HG03442 (cell line): ENCODE results near the gene RASA1.
"Not testable (repeated sequence)": the region's sequence is repeated elsewhere in the genome, so short reads cannot be mapped to it uniquely, and the experiment has no call there.

Experiments used
- ATAC-seq: cut with Tn5 transposase; IDR thresholded peaks from one replicate; pipeline ENCODE4 v1.9.1; 2021; ENCODE audit warnings: mild to moderate bottlenecking, moderate library complexity; ENCODE audit not compliant: unreplicated experiment

Gene RASA1

DNA sequence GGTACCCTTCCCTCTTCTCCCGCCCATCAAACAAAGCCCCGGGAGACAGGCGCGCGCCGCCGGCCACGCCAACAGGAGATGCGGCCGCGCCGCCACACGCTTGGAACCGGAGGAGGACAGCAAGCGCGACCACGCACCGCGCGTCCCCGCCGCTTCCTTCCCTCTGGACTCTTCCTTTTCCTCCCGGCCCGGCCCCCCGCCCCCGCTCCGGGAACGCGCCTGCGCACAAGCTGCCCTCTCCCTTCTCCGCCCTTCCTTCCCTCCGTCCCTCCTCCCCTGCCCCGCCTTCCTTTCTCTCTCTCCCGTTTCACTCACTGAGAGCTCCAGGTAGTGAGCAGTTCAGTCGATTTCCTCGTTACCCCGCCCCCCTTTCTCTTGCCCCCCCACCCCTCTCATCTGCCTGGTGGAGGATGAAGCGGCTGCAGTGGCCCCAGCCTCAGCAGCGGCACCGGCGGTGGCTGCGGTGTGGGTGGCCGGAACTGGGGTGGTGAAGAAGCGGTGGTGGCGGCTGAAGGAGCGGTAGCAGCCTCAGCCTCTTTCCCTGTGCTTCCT, at the start of gene RASA1:
Gene RASA1, plus strand, starts transcription at position 310 of the 552 bp plus-strand sequence. CDS start 569 bp downstream, outside the sequence.
- peak; percentile 49 for ATAC-seq

DNA sequence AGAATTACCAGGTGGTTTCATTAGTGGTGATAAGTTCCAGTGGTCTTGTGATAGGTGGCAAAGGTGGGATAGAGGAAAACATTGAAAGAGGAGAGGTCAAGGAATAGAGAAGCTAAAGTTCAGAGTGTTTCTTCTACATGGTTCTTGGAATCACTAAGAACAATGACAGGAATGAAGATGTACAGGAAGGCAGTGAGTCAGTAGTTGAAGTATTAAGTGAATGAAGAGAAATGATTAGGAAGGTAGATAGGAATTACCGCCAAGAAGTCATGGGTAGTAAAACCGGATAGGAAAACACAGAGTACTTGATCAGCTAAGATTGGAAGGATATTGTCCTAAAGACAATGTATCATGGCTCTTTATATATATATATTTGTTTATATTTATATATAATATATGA, 37.9 kb upstream of the RASA1 start:
- no peak for ATAC-seq

DNA sequence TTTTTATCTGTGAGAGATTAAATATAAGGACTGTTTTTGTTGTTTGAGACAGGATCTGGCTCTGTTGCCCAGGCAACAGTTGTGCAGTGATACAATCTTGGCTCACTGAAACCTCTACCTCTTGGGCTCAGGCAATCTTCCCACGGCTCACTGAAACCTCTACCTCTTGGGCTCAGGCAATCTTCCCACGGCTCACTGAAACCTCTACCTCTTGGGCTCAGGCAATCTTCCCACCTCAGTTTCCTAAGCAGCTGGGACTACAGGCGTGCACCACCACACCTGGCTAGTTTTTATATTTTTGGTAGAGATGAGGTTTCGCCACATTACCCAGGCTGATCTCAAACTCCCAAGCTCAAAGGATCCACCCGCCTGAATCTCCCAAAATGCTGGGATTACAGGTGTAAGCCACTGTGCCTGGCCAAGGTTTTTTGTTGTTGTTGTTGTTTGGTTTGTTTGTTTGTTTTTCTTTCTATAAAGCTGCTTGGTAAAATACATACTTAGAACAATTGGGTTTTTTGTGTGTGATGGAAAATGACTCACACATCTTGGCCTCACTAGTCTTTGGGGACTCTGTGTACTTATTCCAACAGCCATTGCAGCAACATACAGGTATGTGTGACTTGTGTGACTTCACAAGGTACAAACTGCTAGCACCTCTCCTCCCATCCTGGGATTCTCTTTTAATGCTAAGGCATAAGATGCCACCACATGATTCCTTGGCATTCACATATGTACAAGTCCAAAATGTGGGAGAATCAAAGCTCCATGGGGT, 36.5 kb upstream of the RASA1 start:
- ATAC-seq: peak; percentile 91

DNA sequence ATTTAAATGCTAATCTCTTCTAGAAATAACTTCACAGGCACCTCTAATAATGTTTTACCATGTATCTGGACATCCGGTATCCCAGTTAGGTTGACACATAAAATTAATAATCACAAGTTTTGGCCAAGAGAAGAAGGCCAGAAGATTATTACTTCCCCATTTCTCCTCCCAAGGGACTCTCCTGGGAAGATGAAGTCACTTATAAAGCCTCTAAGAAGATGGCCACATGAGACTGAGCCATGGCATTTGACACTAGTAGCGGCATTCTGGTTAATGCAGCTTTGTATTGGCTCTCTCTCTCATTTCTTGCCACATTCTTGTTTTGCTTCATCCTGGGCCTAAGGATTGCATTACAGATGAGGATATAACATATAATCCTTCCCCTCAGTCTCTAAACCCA, 34.5 kb upstream of the RASA1 start:
- no peak for ATAC-seq

DNA sequence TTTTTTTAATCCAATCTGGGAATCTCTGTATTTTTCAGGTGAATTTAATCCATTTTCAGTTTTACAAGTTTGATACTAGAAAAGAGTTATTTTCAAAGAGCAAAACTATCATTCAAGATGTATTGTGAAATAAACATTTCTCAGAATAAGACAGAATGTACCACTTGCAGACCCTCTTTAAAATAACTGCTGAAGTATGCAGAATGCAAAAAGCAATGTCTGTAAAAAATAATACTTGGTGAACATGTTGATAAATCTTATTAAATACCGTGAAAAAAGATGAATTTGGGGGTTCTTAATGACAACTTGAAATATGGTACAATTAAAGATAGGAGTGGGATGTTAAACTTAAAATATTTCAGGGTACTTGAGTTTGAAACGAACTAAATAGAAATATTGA, 26.1 kb upstream of the RASA1 start:
- no peak for ATAC-seq

DNA sequence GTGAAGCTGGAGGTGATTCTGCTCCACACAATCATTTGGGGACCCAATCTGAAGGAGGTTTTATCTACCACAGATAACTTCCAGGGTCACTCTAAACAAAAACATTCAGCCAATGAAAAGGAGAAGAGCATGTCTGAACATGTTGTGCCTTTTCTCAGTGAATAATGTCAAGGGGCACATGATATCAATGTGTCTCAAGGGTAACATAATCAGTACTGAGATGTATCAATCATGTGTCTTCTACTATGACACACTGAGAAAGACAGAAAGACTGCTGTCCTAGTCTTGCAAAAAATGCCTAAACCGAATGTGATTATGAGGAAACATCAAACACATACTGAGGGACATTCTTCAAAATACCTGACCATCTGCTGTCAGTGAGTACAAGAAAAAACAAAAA, 25.4 kb upstream of the RASA1 start:
- no peak for ATAC-seq

DNA sequence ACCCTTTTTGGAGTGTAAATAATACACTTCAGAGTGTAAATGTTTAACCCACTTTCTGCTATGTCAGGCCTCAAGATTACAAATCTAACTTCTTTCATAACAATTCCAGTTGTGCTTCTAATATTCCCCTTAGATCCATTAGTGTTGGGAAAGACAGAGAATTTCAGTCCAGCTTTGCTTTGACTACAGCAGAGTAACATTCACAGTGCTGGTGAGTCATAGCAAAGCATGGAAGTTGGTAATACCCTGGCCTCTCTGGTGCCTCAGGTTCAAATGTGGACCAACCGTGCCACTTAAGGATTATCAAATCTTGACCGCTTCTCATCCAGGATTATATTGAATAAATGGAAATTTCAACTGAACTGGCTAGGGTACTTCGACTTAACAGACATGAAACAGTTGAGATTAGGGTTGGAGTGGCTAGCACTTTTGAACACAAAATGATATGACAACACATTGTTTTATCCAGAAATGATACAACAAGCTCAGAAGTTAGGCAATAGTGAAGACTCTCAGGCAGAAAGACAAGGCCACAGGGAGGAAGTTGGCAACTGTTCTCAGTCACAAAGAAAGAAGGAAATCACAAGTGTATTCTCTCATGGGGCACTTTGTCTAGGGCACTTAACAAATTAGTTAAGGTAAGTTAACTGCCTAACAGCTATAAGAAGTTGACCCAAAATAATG, 24.4 kb upstream of the RASA1 start:
- ATAC-seq: peak; percentile 29

DNA sequence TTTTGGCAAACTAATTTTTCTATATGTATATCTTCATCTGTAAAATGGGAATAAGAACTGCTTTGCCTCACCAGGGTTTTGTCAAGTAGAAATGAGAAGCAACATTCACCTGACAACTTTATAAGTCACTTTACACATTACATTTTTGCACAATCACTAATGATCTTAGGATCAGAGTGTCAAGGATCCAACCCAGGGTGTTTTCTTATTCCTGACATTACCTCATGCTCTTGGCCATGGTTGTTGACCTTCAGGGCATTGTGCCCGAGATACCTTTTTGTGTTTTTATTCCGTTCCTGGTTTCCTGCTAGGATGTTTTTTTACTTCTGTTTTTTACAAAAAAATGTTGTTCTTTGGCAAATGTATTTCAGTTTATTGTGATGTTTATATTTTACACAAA, 22.2 kb upstream of the RASA1 start:
- no peak for ATAC-seq

DNA sequence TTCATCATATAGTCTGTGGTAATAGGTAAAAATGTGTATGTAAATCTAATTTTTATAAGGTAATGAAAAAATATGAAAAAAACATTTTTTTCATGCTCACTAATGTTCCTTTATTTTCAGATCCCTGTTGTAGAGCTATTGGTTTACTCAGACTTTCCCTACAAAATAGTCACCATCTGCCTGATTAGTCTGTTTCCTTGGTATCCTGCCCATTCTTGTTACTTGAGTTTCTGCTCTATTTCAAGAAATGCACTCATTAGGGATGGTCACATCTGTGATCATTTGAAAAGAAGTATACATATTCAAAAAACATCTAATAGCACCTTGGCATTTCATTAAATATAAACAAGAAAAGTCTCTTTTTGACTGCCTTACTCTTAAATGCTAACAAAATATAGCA, 21.6 kb upstream of the RASA1 start:
- no peak for ATAC-seq

DNA sequence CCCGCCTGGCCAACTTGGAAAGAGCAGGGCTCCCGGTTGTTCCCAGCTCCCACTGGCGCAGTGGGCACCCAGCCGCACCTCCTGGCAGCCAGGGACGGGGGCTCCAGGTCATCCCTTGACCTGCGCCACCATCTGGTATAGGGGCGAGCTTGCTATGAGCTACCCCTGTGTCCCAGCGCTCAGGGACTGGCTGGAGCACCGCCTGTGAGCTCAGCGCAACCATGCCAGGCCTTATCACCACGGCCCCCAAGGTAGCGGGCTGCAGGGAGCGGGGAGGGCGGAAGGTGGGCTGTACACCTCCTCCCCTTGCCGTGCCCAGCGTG, 15.4 kb upstream of the RASA1 start:
- no peak for ATAC-seq

DNA sequence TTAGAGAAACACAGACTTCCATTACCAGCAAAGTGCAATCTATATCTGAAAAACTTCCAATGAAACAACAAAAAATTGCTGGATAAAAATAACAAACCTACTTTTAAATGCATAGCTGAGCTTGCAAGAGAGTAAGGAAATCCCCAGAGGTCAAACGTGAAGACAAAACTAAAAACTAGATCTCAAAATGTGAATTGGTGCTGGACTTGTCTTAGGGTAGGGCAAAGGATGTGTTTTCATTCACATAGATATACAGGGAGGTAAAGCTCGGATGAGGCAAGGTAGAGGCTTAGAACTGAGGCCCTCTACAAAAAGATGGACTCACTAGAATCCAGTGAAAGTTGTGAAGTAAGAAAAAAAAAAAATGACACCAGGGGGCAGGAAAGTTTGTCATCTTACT, 13.6 kb upstream of the RASA1 start:
- ATAC-seq: no peak

DNA sequence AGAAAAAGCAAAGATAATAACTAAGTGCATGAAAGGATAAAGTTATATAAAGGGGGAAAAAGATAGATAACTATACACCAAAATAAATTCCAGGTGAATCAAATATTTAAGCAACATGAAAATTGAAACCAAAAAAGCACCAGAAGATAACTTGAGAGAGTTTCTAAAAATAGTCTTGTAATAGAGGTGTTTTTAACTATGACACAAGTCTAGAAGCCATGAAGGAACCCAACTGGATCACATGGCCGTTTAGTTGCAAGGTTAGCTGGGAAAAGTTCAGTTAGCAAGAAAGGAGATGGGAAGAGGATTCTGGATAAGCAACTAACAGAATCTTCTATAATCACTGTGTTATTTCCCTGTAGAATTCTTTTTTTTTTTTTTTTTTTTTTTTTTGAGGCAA, 9.2 kb upstream of the RASA1 start:
- no peak for ATAC-seq

DNA sequence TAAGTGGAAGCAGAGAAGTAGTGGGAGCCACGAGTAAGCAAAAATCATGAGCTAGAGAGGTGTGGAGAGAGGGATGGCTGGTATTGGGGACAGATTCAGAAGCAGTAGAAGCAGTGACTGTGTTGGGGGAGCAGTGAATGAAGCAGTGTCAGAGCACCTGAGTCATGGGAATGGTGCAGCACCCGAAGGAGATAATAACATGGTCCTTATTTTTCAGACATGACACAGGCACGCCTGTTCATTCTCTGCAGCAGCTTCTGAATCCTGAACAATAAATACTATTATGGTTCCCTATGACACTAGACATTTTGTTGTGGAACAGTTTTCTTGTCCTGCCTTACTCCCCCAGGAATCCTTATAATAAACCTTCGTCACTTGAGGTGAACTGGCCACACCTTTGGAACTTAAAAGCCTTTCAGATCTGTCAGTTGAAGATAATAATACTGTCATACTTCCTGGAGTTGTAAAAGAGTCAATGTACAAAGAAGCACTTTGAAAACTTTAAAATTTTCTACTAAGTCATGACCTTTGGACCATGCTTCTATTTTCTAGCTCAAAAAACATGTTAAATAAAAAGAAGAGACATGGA, 7.0 kb upstream of the RASA1 start:
- no peak for ATAC-seq

DNA sequence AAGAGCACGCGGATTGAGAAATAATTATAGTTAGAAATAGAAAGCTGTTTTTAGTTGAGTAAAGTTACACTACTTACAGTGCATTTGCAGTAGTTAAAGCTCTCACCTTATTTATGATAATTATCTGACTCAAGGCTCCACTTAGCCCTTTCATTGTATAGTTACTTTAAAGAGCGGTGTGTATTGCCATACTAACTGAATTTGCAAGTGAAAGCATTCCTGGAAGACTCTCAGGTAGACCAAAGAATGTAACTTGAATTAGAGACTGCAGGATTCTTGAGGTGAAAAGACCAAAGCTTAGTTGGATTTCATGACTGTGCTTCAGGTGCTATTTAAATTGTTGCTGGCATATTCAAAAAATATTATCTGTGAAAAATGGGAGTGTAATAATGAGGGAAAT, 4.2 kb upstream of the RASA1 start:
- no peak for ATAC-seq

DNA sequence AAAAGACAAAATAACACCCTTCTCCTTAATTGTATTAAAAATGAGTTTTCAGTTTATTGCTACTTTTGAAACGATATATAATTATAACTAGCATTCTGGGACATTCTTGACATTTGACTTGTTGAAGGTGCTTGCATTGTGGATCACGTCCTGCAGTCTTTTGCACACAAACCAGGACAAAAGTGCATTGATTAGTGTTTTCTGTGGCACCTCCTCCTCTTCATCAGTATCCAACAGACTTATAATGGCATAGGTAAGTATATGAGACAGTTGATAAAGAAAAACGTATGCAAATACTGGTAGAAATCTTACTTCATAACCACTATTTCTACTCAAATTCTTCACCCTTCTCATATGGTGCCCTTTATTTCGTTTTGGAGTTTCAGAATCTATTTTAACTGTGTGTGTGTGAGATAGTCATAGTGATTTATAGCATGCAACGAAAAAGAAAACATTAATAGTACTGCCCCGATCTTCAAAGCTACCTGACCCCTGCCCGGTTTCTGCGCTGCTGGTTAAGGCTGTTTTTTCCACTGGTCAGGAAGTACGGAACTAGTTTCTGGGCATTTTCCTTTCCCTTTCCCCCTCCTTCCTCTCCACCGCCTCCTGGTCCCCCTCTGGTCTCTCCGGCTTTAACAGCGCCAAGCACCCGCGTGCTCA, 639 bp upstream of the RASA1 start:
- peak; percentile 19 for ATAC-seq

DNA sequence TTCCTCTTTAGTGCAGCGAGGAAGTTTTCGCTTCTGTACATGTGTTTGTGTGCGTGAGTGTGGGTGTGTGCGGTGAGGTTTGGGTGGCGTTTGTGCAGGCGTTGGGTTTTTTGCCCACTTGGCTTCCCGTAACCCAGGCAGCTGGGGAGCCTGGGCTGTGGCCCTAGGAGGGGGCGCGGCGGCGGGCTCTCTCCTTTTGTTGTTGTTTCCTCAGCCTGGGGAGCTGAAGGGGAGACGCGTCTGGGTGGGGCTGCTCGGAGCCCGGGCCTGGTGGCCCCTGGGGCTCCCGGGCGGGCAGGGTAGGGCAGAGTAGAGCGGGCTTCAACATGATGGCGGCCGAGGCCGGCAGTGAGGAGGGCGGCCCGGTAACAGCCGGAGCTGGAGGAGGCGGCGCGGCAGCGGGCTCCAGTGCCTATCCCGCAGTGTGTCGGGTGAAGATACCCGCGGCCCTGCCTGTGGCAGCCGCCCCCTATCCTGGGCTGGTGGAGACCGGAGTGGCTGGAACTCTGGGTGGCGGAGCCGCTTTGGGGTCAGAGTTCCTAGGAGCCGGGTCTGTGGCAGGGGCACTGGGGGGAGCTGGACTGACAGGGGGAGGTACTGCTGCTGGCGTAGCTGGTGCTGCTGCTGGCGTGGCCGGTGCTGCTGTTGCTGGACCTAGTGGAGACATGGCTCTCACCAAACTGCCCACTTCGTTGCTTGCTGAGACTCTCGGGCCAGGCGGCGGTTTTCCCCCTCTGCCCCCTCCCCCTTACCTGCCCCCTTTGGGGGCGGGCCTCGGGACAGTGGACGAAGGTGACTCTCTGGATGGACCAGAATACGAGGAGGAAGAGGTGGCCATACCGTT, 665 bp downstream of the RASA1 start:
- ATAC-seq: peak; percentile 45

DNA sequence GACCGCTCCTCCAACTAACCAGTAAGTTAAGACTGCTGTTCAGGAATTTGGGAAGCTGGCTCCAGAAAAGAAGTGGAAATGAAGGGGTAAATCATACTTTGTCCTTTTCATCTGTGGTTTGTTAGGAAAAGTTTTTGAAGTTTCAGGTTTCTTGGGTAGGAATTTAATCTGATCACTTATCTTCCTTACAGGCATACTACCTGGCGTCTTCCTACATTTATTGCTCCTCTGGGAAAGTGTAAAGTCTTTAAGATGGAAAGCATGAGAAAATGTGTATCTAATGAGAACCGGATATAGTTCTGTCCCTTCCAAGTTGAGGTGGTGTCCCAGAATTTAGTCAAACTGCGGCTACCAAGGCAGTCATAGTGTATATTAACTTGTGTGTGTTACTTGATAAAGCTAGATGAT, 1.3 kb downstream of the RASA1 start:
- ATAC-seq: no peak

DNA sequence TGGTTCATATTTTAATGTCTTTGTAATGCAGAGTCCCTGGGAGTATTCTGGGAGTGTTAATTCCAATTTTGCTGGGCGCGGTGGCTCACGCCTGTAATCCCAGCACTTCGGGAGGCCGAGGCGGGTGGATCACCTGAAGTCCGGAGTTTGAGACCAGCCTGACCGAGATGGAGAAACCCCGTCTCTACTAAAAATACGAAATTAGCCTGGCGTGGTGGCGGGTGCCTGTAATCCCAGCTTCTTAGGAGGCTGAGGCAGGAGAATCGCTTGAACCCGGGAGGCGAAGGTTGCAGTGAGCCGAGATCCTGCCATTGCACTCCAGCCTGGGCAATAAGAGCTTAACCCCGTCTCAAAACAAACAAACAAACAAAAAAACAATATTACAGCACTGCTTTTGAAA, 3.2 kb downstream of the RASA1 start:
- not testable (repeated sequence) for ATAC-seq

DNA sequence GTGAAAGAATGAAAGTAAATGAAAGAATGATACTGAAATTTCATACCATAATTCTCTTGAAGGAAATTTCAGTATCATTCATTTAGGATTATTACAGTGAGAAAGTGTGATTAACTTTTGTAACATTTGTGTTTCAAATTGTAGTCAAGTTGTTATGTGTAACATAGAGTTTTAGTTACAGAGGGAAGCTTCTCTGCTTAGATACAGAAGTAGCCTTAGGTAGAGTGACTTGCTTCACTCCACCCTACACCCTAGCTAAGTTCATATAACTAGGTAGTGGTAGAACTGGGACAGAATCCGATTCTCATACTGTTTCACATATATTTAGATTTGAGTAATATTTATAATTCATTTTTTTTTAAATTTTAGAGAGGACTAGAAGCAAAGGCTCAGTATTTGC, 9.0 kb downstream of the RASA1 start:
- ATAC-seq: no peak

DNA sequence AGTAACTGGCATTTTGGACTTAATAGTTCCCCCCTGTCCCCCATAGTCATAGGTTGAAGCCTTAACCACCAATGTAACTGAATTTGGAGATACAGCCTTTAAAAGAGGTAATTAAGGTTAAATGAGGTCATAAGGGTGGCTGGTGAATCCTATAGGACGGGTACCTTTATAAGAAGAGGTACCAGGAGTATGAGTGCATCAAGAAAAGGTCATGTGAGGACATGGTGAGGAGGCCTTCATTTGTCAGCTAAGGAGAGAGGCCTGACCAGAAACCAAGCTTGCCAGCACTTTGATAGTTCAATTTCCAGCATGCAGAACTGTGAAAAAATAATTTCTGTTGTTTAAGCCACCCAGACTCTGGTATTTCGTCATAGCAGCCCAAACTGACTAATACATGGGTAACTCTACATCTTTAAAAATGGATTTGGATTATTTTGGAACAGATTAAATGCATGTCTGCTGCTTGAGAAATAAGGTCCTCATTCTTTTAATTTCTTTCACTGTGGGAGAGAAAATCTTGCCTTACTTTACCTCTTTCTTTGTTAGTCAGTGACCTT, 9.7 kb downstream of the RASA1 start:
- ATAC-seq: no peak
